Right atrium auricular region (tissue), 2 donors: Measurements from ENCODE around the gene PRDM16. TPM values are rescaled to one million over a fixed set of nuclear protein-coding genes. Genes with fewer than 3 reads are reported as not detected.

Source experiments
- DNase-seq: peaks from one replicate; pipeline ENCODE4 v3.0.0-alpha.2; 2019; ENCODE audit warnings: low spot score
- H3K27ac ChIP-seq, 2 donors: fragments of 200-600 bp; sonication (generic); 1 replicate in 1 of 2; 2 replicates in 1 of 2; pipeline ENCODE4 v1.5.1; 2016 to 2019
- H3K27me3 ChIP-seq, 2 donors: fragments of 200-600 bp; sonication (generic); one replicate each; pipeline versions ENCODE4 v1.5.1 to v1.6.0; 2017 to 2019
- H3K36me3 ChIP-seq: fragments of 200-600 bp; sonication (generic); one replicate; pipeline ENCODE4 v1.5.1; 2016
- H3K4me1 ChIP-seq, 2 donors: fragments of 200-600 bp; sonication (generic); one replicate each; pipeline versions ENCODE4 v1.5.1 to v1.6.0; 2017 to 2019
- H3K4me3 ChIP-seq, 2 donors: fragments of 200-600 bp; sonication (generic); 1 replicate in 1 of 2; 2 replicates in 1 of 2; pipeline ENCODE4 v1.5.1; 2017 to 2019; ENCODE audit warnings: mild to moderate bottlenecking in 1 of 2, moderate library complexity in 1 of 2
- H3K9me3 ChIP-seq, 2 donors: fragments of 200-600 bp; sonication (generic); one replicate each; pipeline ENCODE4 v1.5.1; 2019
- total RNA-seq, 2 donors: library from RNA; depleted of rRNA; stranded (reverse); fragments of >200 nt; gene quantifications; one replicate each; pipeline ENCODE4 v1.1.0, GENCODE V29; 2016
- TF ChIP-seq, protein P1 (sequence below), 2 donors: fragments of 200-600 bp; sonication (generic); IDR thresholded peaks; one replicate each; pipeline ENCODE4 v1.5.1; 2019; ENCODE audit warnings: antibody characterized with exemption in 2 of 2

PRDM16 gene
- total RNA-seq, 2 donors from 2014 or later, result 0.22 to 3.3 TPM

- no peak for DNase-seq
- H3K36me3 ChIP-seq, result no peaks in the 10 kb centered on the region
These were observed 109.3 kb downstream of the PRDM16 start for GRCh38 chr1:3178279-3178678.

GRCh38 chr1:3179471-3179870, 110.5 kb downstream of the PRDM16 start:
- Histone ChIP-seq H3K27me3 (no peaks in the 10 kb centered on the region), H3K9me3 (no peaks in the 10 kb centered on the region), H3K27ac (no peak overlapping the region), H3K4me1 (peaks cover 0 to 14% of the 10 kb centered on the region in 2 donors), H3K4me3 (no peak overlapping the region), H3K36me3 (no peaks in the 10 kb centered on the region)
- no peak for DNase-seq
- TF ChIP-seq, protein P1, sequence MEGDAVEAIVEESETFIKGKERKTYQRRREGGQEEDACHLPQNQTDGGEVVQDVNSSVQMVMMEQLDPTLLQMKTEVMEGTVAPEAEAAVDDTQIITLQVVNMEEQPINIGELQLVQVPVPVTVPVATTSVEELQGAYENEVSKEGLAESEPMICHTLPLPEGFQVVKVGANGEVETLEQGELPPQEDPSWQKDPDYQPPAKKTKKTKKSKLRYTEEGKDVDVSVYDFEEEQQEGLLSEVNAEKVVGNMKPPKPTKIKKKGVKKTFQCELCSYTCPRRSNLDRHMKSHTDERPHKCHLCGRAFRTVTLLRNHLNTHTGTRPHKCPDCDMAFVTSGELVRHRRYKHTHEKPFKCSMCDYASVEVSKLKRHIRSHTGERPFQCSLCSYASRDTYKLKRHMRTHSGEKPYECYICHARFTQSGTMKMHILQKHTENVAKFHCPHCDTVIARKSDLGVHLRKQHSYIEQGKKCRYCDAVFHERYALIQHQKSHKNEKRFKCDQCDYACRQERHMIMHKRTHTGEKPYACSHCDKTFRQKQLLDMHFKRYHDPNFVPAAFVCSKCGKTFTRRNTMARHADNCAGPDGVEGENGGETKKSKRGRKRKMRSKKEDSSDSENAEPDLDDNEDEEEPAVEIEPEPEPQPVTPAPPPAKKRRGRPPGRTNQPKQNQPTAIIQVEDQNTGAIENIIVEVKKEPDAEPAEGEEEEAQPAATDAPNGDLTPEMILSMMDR (IDR thresholded peaks at IDR 0.05), result no peak

More at GRCh38 chr1:3178279-3178678, 109.3 kb downstream of the PRDM16 start:
- no peak overlapping the region for H3K4me3 ChIP-seq
- no peak overlapping the region for H3K27ac ChIP-seq
- H3K9me3 ChIP-seq, result no peaks in the 10 kb centered on the region
- no peaks in the 10 kb centered on the region for H3K27me3 ChIP-seq
- peaks cover 0 to 18% of the 10 kb centered on the region in 2 donors for H3K4me1 ChIP-seq
- TF ChIP-seq, protein P1 (IDR thresholded peaks at IDR 0.05), result no peak

- no peak overlapping the region for H3K4me3 ChIP-seq
- H3K27me3 ChIP-seq, result no peaks in the 10 kb centered on the region
- H3K27ac ChIP-seq, result no peak overlapping the region
- no peak for DNase-seq
- peaks cover 0 to 1% of the 10 kb centered on the region in 2 donors for H3K4me1 ChIP-seq
- no peaks in the 10 kb centered on the region for H3K36me3 ChIP-seq
- TF ChIP-seq, protein P1 (IDR thresholded peaks at IDR 0.05), result no peak
- H3K9me3 ChIP-seq, result no peaks in the 10 kb centered on the region
These were observed 111.9 kb downstream of the PRDM16 start for GRCh38 chr1:3180915-3181314.

DNA sequence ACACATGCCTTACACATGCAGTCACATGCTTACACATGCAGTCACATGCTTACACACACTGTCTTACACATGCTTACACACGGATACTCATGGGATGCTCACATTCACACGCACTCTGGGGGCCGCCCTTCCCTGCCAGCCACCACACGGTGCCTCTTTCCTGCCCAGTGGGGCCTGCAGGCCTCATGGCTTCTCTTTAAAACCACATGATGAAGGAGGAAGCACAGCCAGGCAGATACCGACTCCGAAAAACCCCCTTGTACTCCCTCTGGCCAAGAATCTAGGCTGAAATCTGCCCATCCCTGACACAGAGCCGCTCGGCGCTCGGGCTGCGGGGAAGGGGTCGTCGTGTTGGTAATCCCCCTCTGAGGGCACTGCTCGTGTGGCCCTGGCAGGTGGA, 113.0 kb downstream of the PRDM16 start:
- TF ChIP-seq, protein P1 (IDR thresholded peaks at IDR 0.05), result no peak
- Histone ChIP-seq H3K4me3 (no peak overlapping the region), H3K27ac (no peak overlapping the region), H3K27me3 (no peaks in the 10 kb centered on the region), H3K9me3 (no peaks in the 10 kb centered on the region), H3K36me3 (no peaks in the 10 kb centered on the region), H3K4me1 (peaks cover 0 to 12% of the 10 kb centered on the region in 2 donors)
- DNase-seq, result no peak

DNA sequence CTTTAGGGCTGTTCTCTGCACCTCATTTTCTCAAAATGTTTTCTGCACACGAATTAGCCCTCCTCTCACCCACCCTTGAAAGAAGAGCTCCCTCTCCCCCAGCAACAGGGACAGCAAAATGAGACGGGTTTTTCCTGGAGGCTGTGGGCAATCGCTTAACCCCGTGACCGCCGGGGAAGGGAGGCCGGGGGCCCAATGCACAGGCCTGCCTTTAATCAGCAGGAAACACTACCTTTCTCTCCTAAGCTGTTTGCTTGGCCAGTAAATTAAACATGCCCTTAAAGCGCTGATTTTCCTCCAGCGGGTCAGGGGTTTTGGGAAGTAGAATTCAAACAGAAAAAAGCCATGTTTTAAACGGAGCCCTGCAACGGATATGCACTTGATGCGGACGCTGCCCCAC, 114.4 kb downstream of the PRDM16 start:
- Histone ChIP-seq H3K9me3 (no peaks in the 10 kb centered on the region), H3K27ac (no peak overlapping the region), H3K4me3 (no peak overlapping the region), H3K27me3 (no peaks in the 10 kb centered on the region), H3K4me1 (peaks cover 0 to 14% of the 10 kb centered on the region in 2 donors), H3K36me3 (no peaks in the 10 kb centered on the region)
- DNase-seq, result no peak
- TF ChIP-seq, protein P1 (IDR thresholded peaks at IDR 0.05), result no peak

- Histone ChIP-seq H3K27me3 (no peaks in the 10 kb centered on the region), H3K27ac (no peak overlapping the region), H3K4me1 (peaks cover 0 to 14% of the 10 kb centered on the region in 2 donors), H3K4me3 (no peak overlapping the region), H3K9me3 (no peaks in the 10 kb centered on the region), H3K36me3 (no peaks in the 10 kb centered on the region)
- DNase-seq, result no peak
- TF ChIP-seq, protein P1 (IDR thresholded peaks at IDR 0.05), result no peak
These were observed 114.8 kb downstream of the PRDM16 start for GRCh38 chr1:3183813-3184212.
